SK-N-SH (cell line): ENCODE measurements around the gene POP5.

Experiments used
- EP300 ChIP-seq, 2 experiments: IDR thresholded peaks; 2 replicates each; pipeline versions ENCODE4 v1.4.0 to v1.6.1; 2012; ENCODE audit warnings: borderline replicate concordance in 1 of 2, low read depth in 1 of 2, low read length in 1 of 2
- EZH2phosphoT487 ChIP-seq: fragments of 200-600 bp; sonication (generic); IDR thresholded peaks from 2 replicates; pipeline ENCODE4 v1.6.1; 2017; ENCODE audit warnings: low read depth, mixed run types, mild to moderate bottlenecking, antibody characterized with exemption, moderate library complexity, borderline replicate concordance
- GABPA ChIP-seq: IDR thresholded peaks from 2 replicates; pipeline ENCODE4 v1.4.0; 2012; ENCODE audit warnings: low read depth, mild to moderate bottlenecking
- NFIC ChIP-seq: IDR thresholded peaks from 2 replicates; pipeline ENCODE4 v1.4.0; 2012; ENCODE audit warnings: borderline replicate concordance
- POLR2AphosphoS5 ChIP-seq: IDR thresholded peaks from 2 replicates; pipeline ENCODE4 v1.6.1; 2012; ENCODE audit warnings: low read depth, low read length
- SIN3A ChIP-seq: IDR thresholded peaks from 2 replicates; pipeline ENCODE4 v1.6.1; 2012; ENCODE audit warnings: low read depth, mild to moderate bottlenecking, low read length, moderate library complexity, borderline replicate concordance
- TAF1 ChIP-seq: IDR thresholded peaks from 2 replicates; pipeline ENCODE4 v1.6.1; 2012; ENCODE audit warnings: low read depth, mild to moderate bottlenecking, low read length, moderate library complexity, borderline replicate concordance
- TF ChIP-seq, protein P1 (sequence below): fragments of 200-600 bp; sonication (generic); IDR thresholded peaks from 2 replicates; pipeline ENCODE4 v1.6.1; 2017; ENCODE audit warnings: antibody characterized with exemption, mild to moderate bottlenecking, moderate library complexity
- TF ChIP-seq, protein P2 (sequence below): IDR thresholded peaks from 2 replicates; pipeline ENCODE4 v1.4.0; 2012; ENCODE audit warnings: low read depth, borderline replicate concordance
- TF ChIP-seq, protein P3 (sequence below): IDR thresholded peaks from 2 replicates; pipeline ENCODE4 v1.6.1; 2012; ENCODE audit warnings: mild to moderate bottlenecking, low read depth, low read length, moderate library complexity
- TF ChIP-seq, protein P4 (sequence below): IDR thresholded peaks from 2 replicates; pipeline ENCODE4 v1.4.0; 2012; ENCODE audit warnings: low read depth
- TF ChIP-seq, protein P5 (sequence below): IDR thresholded peaks from 2 replicates; pipeline ENCODE4 v1.4.0; 2012; ENCODE audit warnings: low read depth, borderline replicate concordance

DNA sequence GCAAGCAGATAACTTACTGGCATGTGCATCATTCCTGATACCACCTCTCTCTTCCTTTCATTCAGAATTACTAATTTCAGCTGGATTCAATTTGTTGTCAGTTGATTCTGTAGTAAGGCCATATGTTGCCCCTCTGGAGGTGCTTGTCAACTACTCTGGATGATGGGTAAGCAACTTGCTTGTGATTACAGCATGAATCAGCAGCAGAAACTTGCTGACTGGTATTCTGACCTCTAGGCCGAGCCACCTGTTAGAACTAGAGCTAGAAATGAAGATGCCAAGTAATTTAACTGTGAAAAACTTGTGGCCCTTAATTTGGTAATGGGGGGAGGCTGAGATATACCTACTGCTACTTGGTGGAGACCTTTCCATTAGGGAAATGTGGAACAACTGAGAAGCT is 41.9 kb downstream of the POP5 start:
- TF ChIP-seq, protein P1, sequence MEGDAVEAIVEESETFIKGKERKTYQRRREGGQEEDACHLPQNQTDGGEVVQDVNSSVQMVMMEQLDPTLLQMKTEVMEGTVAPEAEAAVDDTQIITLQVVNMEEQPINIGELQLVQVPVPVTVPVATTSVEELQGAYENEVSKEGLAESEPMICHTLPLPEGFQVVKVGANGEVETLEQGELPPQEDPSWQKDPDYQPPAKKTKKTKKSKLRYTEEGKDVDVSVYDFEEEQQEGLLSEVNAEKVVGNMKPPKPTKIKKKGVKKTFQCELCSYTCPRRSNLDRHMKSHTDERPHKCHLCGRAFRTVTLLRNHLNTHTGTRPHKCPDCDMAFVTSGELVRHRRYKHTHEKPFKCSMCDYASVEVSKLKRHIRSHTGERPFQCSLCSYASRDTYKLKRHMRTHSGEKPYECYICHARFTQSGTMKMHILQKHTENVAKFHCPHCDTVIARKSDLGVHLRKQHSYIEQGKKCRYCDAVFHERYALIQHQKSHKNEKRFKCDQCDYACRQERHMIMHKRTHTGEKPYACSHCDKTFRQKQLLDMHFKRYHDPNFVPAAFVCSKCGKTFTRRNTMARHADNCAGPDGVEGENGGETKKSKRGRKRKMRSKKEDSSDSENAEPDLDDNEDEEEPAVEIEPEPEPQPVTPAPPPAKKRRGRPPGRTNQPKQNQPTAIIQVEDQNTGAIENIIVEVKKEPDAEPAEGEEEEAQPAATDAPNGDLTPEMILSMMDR: no peak
- TF ChIP-seq EP300 (IDR thresholded peaks at IDR 0.05; ENCODE audit: borderline replicate concordance in 1 of 2, low read depth in 1 of 2, low read length in 1 of 2) (no peak), NFIC (no peak), GABPA (no peak), SIN3A (0 out of 2 replicates have a peak, but pooled peaks have one; percentile 59), POLR2AphosphoS5 (no peak), EZH2phosphoT487 (no peak), TAF1 (no peak)
- TF ChIP-seq, protein P2, sequence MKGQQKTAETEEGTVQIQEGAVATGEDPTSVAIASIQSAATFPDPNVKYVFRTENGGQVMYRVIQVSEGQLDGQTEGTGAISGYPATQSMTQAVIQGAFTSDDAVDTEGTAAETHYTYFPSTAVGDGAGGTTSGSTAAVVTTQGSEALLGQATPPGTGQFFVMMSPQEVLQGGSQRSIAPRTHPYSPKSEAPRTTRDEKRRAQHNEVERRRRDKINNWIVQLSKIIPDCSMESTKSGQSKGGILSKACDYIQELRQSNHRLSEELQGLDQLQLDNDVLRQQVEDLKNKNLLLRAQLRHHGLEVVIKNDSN: no peak
- TF ChIP-seq, protein P3, sequence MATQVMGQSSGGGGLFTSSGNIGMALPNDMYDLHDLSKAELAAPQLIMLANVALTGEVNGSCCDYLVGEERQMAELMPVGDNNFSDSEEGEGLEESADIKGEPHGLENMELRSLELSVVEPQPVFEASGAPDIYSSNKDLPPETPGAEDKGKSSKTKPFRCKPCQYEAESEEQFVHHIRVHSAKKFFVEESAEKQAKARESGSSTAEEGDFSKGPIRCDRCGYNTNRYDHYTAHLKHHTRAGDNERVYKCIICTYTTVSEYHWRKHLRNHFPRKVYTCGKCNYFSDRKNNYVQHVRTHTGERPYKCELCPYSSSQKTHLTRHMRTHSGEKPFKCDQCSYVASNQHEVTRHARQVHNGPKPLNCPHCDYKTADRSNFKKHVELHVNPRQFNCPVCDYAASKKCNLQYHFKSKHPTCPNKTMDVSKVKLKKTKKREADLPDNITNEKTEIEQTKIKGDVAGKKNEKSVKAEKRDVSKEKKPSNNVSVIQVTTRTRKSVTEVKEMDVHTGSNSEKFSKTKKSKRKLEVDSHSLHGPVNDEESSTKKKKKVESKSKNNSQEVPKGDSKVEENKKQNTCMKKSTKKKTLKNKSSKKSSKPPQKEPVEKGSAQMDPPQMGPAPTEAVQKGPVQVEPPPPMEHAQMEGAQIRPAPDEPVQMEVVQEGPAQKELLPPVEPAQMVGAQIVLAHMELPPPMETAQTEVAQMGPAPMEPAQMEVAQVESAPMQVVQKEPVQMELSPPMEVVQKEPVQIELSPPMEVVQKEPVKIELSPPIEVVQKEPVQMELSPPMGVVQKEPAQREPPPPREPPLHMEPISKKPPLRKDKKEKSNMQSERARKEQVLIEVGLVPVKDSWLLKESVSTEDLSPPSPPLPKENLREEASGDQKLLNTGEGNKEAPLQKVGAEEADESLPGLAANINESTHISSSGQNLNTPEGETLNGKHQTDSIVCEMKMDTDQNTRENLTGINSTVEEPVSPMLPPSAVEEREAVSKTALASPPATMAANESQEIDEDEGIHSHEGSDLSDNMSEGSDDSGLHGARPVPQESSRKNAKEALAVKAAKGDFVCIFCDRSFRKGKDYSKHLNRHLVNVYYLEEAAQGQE: no peak
- TF ChIP-seq, protein P4, sequence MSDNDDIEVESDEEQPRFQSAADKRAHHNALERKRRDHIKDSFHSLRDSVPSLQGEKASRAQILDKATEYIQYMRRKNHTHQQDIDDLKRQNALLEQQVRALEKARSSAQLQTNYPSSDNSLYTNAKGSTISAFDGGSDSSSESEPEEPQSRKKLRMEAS: no peak
- TF ChIP-seq, protein P5, sequence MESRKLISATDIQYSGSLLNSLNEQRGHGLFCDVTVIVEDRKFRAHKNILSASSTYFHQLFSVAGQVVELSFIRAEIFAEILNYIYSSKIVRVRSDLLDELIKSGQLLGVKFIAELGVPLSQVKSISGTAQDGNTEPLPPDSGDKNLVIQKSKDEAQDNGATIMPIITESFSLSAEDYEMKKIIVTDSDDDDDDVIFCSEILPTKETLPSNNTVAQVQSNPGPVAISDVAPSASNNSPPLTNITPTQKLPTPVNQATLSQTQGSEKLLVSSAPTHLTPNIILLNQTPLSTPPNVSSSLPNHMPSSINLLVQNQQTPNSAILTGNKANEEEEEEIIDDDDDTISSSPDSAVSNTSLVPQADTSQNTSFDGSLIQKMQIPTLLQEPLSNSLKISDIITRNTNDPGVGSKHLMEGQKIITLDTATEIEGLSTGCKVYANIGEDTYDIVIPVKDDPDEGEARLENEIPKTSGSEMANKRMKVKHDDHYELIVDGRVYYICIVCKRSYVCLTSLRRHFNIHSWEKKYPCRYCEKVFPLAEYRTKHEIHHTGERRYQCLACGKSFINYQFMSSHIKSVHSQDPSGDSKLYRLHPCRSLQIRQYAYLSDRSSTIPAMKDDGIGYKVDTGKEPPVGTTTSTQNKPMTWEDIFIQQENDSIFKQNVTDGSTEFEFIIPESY: no peak
